Right renal cortex interstitium (tissue), 3 donors: ENCODE results near the gene MFSD11. TPM values are rescaled to one million over a fixed set of nuclear protein-coding genes. Genes with fewer than 3 reads are reported as not detected.
A peak's percentile ranks its signal among the peaks of the same experiment; 100 is the strongest.
"Not testable (repeated sequence)": the region's sequence is repeated elsewhere in the genome, so short reads cannot be mapped to it uniquely, and the experiment has no call there.

ENCODE experiments used
- DNase-seq, 3 donors: peaks; one replicate each; pipeline ENCODE4 v3.0.0-alpha.2; 2013; ENCODE audit warnings: low read depth in 3 of 3, low spot score in 2 of 3
- polyA plus RNA-seq, 3 donors: library from polyadenylated mRNA; unstranded; fragments of 120-200 nt; gene quantifications; one replicate each; pipeline ENCODE4 v1.2.1, GENCODE V29; 2013; ENCODE audit not compliant: insufficient read length in 3 of 3

The MFSD11 gene
- polyA plus RNA-seq, 3 donors, result 24.6 to 27.7 (median 25.6) TPM

- DNase-seq, result no peak
Observed at GRCh38 chr17:76791053-76791980, 53.4 kb downstream of the MFSD11 start.

GRCh38 chr17:76792348-76792747, 54.4 kb downstream of the MFSD11 start:
- DNase-seq, result no peak

- no peak for DNase-seq
Observed at GRCh38 chr17:76793775-76794174, 55.9 kb downstream of the MFSD11 start.

- DNase-seq, result no peak
Observed at GRCh38 chr17:76796081-76796480, 58.2 kb downstream of the MFSD11 start.

GRCh38 chr17:76797241-76797840, 59.4 kb downstream of the MFSD11 start:
- DNase-seq, result no peak

GRCh38 chr17:76801706-76802105, 63.8 kb downstream of the MFSD11 start:
- no peak for DNase-seq

GRCh38 chr17:76805319-76805718, 67.4 kb downstream of the MFSD11 start:
- DNase-seq, result no peak

GRCh38 chr17:76806151-76806550, 68.2 kb downstream of the MFSD11 start:
- DNase-seq, result not testable (repeated sequence)

- DNase-seq, result not testable (repeated sequence)
Observed at GRCh38 chr17:76806767-76807166, 68.8 kb downstream of the MFSD11 start.

GRCh38 chr17:76808326-76808725, 70.4 kb downstream of the MFSD11 start:
- DNase-seq, result no peak

- DNase-seq, result no peak
Observed at GRCh38 chr17:76810956-76811355, 73.0 kb downstream of the MFSD11 start.

GRCh38 chr17:76811834-76812233, 73.9 kb downstream of the MFSD11 start:
- no peak for DNase-seq

- DNase-seq, result no peak
Observed at GRCh38 chr17:76812263-76812662, 74.3 kb downstream of the MFSD11 start.

GRCh38 chr17:76812968-76813367, 75.0 kb downstream of the MFSD11 start:
- no peak for DNase-seq

- DNase-seq, result not testable (repeated sequence)
Observed at GRCh38 chr17:76815907-76816589, 78.1 kb downstream of the MFSD11 start.

GRCh38 chr17:76816590-76817135, 78.7 kb downstream of the MFSD11 start:
- DNase-seq, result no peak

- no peak for DNase-seq
Observed at GRCh38 chr17:76820039-76820438, 82.1 kb downstream of the MFSD11 start.

GRCh38 chr17:76820561-76820960, 82.6 kb downstream of the MFSD11 start:
- DNase-seq, result no peak

GRCh38 chr17:76822184-76822778, 84.4 kb downstream of the MFSD11 start:
- no peak for DNase-seq

GRCh38 chr17:76824093-76824492, 86.2 kb downstream of the MFSD11 start:
- peak in 1 of 3 donors; percentile 61 for DNase-seq
